B cell (primary cell): ENCODE measurements around the gene PALD1. TPM values are rescaled to one million over a fixed set of nuclear protein-coding genes. Genes with fewer than 3 reads are reported as not detected.

Experiments
- ATAC-seq: fragments of 200-7000 bp; cut with Tn5 transposase; one replicate; pipeline ENCODE4 v1.10.0; 2021; ENCODE audit warnings: low read depth, mild to moderate bottlenecking, moderate number of reproducible peaks, moderate library complexity
- CTCF ChIA-PET: fragments of 350-600 bp; sonication (Branson Sonifier 250); formaldehyde crosslinking; loops from one replicate; lab custom pipeline; 2021; ENCODE audit warnings: antibody characterized with exemption, inconsistent platforms; lab: Charles Lee
- POLR2A ChIA-PET: fragments of 350-600 bp; sonication (Branson Sonifier 250); formaldehyde crosslinking; loops from one replicate; lab custom pipeline; 2021; ENCODE audit warnings: antibody characterized with exemption; lab: Charles Lee
- DNase-seq: peaks from one replicate; pipeline ENCODE4 v3.0.0; 2013
- H2AFZ ChIP-seq: 2 replicates; pipeline ENCODE4 v1.6.1; 2012; ENCODE audit warnings: mild to moderate bottlenecking, low read depth, low read length; ENCODE audit not compliant: insufficient read depth, poor library complexity, severe bottlenecking
- H3K27ac ChIP-seq, 2 donors: 1 replicate in 1 of 2; 2 replicates in 1 of 2; pipeline ENCODE4 v1.5.1; 2012 to 2013; ENCODE audit warnings: low read length in 2 of 2, mild to moderate bottlenecking in 2 of 2, moderate library complexity in 1 of 2
- H3K27me3 ChIP-seq, 4 experiments: fragments of 200-600 bp in 1 of 4; sonication (generic) in 1 of 4; replicated peaks in 1 of 4; 1 replicate in 2 of 4; 2 replicates in 2 of 4; pipeline versions ENCODE4 v1.6.1 to v1.7.0; 2013 to 2016; ENCODE audit warnings: low read length in 3 of 4, mild to moderate bottlenecking in 2 of 4, mixed read lengths in 1 of 4, moderate library complexity in 1 of 4; ENCODE audit not compliant: insufficient read depth in 4 of 4, control insufficient read depth in 3 of 4; ENCODE audit errors: control extremely low read depth in 1 of 4
- H3K36me3 ChIP-seq, 2 experiments: replicated peaks in 1 of 2; 1 replicate in 1 of 2; 2 replicates in 1 of 2; pipeline versions ENCODE4 v1.6.1 to v1.7.1; 2013; ENCODE audit warnings: low read length in 1 of 2; ENCODE audit not compliant: insufficient read depth in 2 of 2, control insufficient read depth in 1 of 2; ENCODE audit errors: control extremely low read depth in 1 of 2, extremely low read depth in 1 of 2
- H3K4me1 ChIP-seq, 2 donors: fragments of 200-600 bp in 1 of 2; sonication (generic) in 1 of 2; 1 replicate in 1 of 2; 2 replicates in 1 of 2; pipeline versions ENCODE4 v1.5.1 to v1.6.1; 2013 to 2017; ENCODE audit warnings: low read length in 2 of 2; ENCODE audit not compliant: control insufficient read depth in 2 of 2, insufficient read depth in 2 of 2
- H3K4me2 ChIP-seq: replicated peaks from 2 replicates; pipeline ENCODE3; 2012; ENCODE audit warnings: mild to moderate bottlenecking, low read depth, low read length; ENCODE audit not compliant: poor library complexity, severe bottlenecking
- H3K4me3 ChIP-seq, 5 experiments: fragments of 200-600 bp in 1 of 5; sonication (generic) in 1 of 5; 1 replicate in 3 of 5; 2 replicates in 2 of 5; pipeline versions ENCODE4 v1.5.1 to v1.7.0; 2011 to 2016; ENCODE audit warnings: low read length in 4 of 5, mild to moderate bottlenecking in 4 of 5, low read depth in 2 of 5, control low read depth in 1 of 5, moderate library complexity in 1 of 5; ENCODE audit not compliant: insufficient read depth in 1 of 5; ENCODE audit errors: control extremely low read depth in 1 of 5, extremely low read depth in 1 of 5
- H3K79me2 ChIP-seq: fragments of 200-600 bp; sonication (generic); one replicate; pipeline ENCODE4 v1.6.0; 2016; ENCODE audit warnings: low read length; ENCODE audit not compliant: control insufficient read depth, insufficient read depth
- H3K9ac ChIP-seq: fragments of 200-600 bp; sonication (generic); 2 replicates; pipeline ENCODE4 v1.6.1; 2017; ENCODE audit warnings: mild to moderate bottlenecking, low read length, moderate library complexity
- H3K9me3 ChIP-seq, 3 donors: one replicate each; pipeline versions ENCODE4 v1.6.1 to v1.7.1; 2013; ENCODE audit warnings: low read length in 2 of 3; ENCODE audit not compliant: control insufficient read depth in 2 of 3, insufficient read depth in 1 of 3; ENCODE audit errors: control extremely low read depth in 1 of 3
- H4K20me1 ChIP-seq: 2 replicates; pipeline ENCODE4 v1.6.0; 2012; ENCODE audit warnings: mild to moderate bottlenecking, low read length; ENCODE audit not compliant: insufficient read depth, control insufficient read depth, poor library complexity, severe bottlenecking
- H3K27ac Mint-ChIP-seq: one replicate; pipeline ENCODE4 v1.8.0; 2021; ENCODE audit warnings: mixed read lengths
- H3K27me3 Mint-ChIP-seq: one replicate; pipeline ENCODE4 v1.8.0; 2021; ENCODE audit warnings: mixed read lengths
- H3K4me1 Mint-ChIP-seq: one replicate; pipeline ENCODE4 v1.8.0; 2021; ENCODE audit warnings: mixed read lengths
- H3K4me3 Mint-ChIP-seq: one replicate; pipeline ENCODE4 v1.8.0; 2021; ENCODE audit warnings: mixed read lengths
- H3K9me3 Mint-ChIP-seq: one replicate; pipeline ENCODE4 v1.8.0; 2022; ENCODE audit warnings: mixed read lengths; ENCODE audit not compliant: insufficient read depth
- CTCF ChIP-seq: fragments of 200-600 bp; IDR thresholded peaks from one replicate; pipeline ENCODE4 v1.8.0; 2022; ENCODE audit warnings: antibody characterized with exemption, mild to moderate bottlenecking
- EZH2 ChIP-seq: IDR thresholded peaks from 2 replicates; pipeline ENCODE4 v1.6.1; 2012; ENCODE audit warnings: borderline replicate concordance, low read depth, mild to moderate bottlenecking, moderate library complexity, low read length; ENCODE audit not compliant: insufficient read depth, poor library complexity, severe bottlenecking
- WGBS: methylation state at CpG from one replicate; pipeline ENCODE4 v1.1.5; 2013; ENCODE audit warnings: missing lambda C conversion rate; ENCODE audit not compliant: insufficient coverage; 5-methylcytosine and 5-hydroxymethylcytosine counted together
- intact Hi-C: fragments of 100-400 bp; cut with micrococcal nuclease; formaldehyde crosslinking; loops from one replicate; pipeline ENCODE4 v1.10.0; 2022
- polyA plus RNA-seq: library from polyadenylated mRNA; depleted of rRNA; stranded (reverse); fragments of >200 nt; gene quantifications from 2 replicates; pipeline ENCODE4 v1.2.3, GENCODE V29; 2012
- total RNA-seq, 2 donors: library from RNA; stranded (reverse); fragments of 120-200 nt in 1 of 2; gene quantifications; 1 replicate in 1 of 2; 2 replicates in 1 of 2; pipeline versions ENCODE4 v1.2.3 to v1.2.4, GENCODE V29; 2013 to 2022

The PALD1 gene
- total and polyA plus RNA-seq, 2 donors (not counting 1 experiment from before 2014, with no cell fraction given) = 2.2 to 2.8 TPM

- WGBS = 100% methylated on average over 7 of the region's 10 CpGs
- Histone ChIP-seq H3K36me3 (no peaks in the 10 kb centered on the region), H3K4me1 (no peaks in the 10 kb centered on the region), H4K20me1 (no peaks in the 10 kb centered on the region), H2AFZ (no peak overlapping the region), H3K4me3 (no peak overlapping the region), H3K4me2 (no peak overlapping the region), H3K79me2 (no peaks in the 10 kb centered on the region), H3K9ac (no peak overlapping the region), H3K27me3 (no peaks in the 10 kb centered on the region), H3K27ac (no peak overlapping the region), H3K9me3 (no peaks in the 10 kb centered on the region)
- ATAC-seq (no peak), DNase-seq (no peak)
- TF ChIP-seq CTCF (no peak), EZH2 (no peak)
- peaks cover 2% of the 10 kb centered on the region for H3K4me1 Mint-ChIP-seq
- H3K9me3 Mint-ChIP-seq = no peaks in the 10 kb centered on the region
- no peak overlapping the region for H3K4me3 Mint-ChIP-seq
- H3K27me3 Mint-ChIP-seq = no peaks in the 10 kb centered on the region
- intact Hi-C loops = no loop called here
- H3K27ac Mint-ChIP-seq = no peak overlapping the region
- POLR2A ChIA-PET = no interaction called here
- CTCF ChIA-PET = interaction anchor here (1.1 to 11.7 kb wide), 2 partner anchors 57 to 71 kb away, joined by 4 to 162 read pairs; no protein-coding TSS in a partner anchor
Measured at GRCh38 chr10:70534281-70534680, 55.7 kb downstream of the PALD1 start.

- H3K9ac ChIP-seq = no peak overlapping the region
- WGBS = 100% methylated on average over 1 of the region's 2 CpGs
- TF ChIP-seq EZH2 = no peak
- TF ChIP-seq CTCF = no peak
- H3K9me3 ChIP-seq = no peaks in the 10 kb centered on the region
- no peak for DNase-seq
- no peak for ATAC-seq
- no peak overlapping the region for H3K4me2 ChIP-seq
- Mint-ChIP-seq H3K27ac (no peak overlapping the region), H3K4me1 (peaks cover 1% of the 10 kb centered on the region), H3K9me3 (no peaks in the 10 kb centered on the region), H3K27me3 (no peaks in the 10 kb centered on the region), H3K4me3 (no peak overlapping the region)
- H3K27me3 ChIP-seq = no peaks in the 10 kb centered on the region
- H3K36me3 ChIP-seq = no peaks in the 10 kb centered on the region
- ChIA-PET CTCF (interaction anchor here (11.7 kb wide), 1 partner anchor 72 kb away, joined by 162 read pairs; no protein-coding TSS in a partner anchor), POLR2A (no interaction called here)
- H3K79me2 ChIP-seq = no peaks in the 10 kb centered on the region
- no peaks in the 10 kb centered on the region for H3K4me1 ChIP-seq
- no peak overlapping the region for H3K27ac ChIP-seq
- H4K20me1 ChIP-seq = no peaks in the 10 kb centered on the region
- intact Hi-C loops = no loop called here
- no peak overlapping the region for H2AFZ ChIP-seq
- H3K4me3 ChIP-seq = no peak overlapping the region
Measured at GRCh38 chr10:70535001-70535400, 56.4 kb downstream of the PALD1 start.
